H1 (cell line): ENCODE data around the gene JTB. TPM values are rescaled to one million over a fixed set of nuclear protein-coding genes. Genes with fewer than 3 reads are reported as not detected.

Source experiments
- CHD7 ChIP-seq: fragments of 300-600 bp; sonication (generic); IDR thresholded peaks from 2 replicates; pipeline ENCODE4 v1.7.1; 2012; ENCODE audit warnings: low read length, moderate library complexity, mild to moderate bottlenecking, inconsistent platforms; ENCODE audit not compliant: insufficient replicate concordance
- E2F6 ChIP-seq: IDR thresholded peaks from 2 replicates; pipeline ENCODE4 v1.6.1; 2012; ENCODE audit warnings: inconsistent platforms
- HDAC2 ChIP-seq, 2 experiments: fragments of 300-600 bp in 1 of 2; sonication (generic) in 1 of 2; IDR thresholded peaks; 2 replicates each; pipeline ENCODE4 v1.6.1; 2011 to 2012; ENCODE audit warnings: low read depth in 2 of 2, low read length in 2 of 2, mild to moderate bottlenecking in 2 of 2, moderate library complexity in 2 of 2, borderline replicate concordance in 1 of 2, inconsistent platforms in 1 of 2
- HDAC6 ChIP-seq: IDR thresholded peaks from one replicate; pipeline ENCODE4 v1.7.1; 2012; ENCODE audit warnings: low read depth, mild to moderate bottlenecking, inconsistent platforms, low read length, moderate library complexity
- PHF8 ChIP-seq: fragments of 200-600 bp; sonication (generic); conservative IDR thresholded peaks from 2 replicates; pipeline ENCODE4 v1.7.1; 2012; ENCODE audit warnings: low read depth, mild to moderate bottlenecking, inconsistent platforms, low read length, moderate library complexity
- POU5F1 ChIP-seq: IDR thresholded peaks from 2 replicates; pipeline ENCODE4 v1.6.1; 2011; ENCODE audit warnings: low read depth, mild to moderate bottlenecking, low read length, moderate library complexity
- SAP30 ChIP-seq: fragments of 300-600 bp; sonication (generic); IDR thresholded peaks from 2 replicates; pipeline ENCODE4 v1.7.1; 2012; ENCODE audit warnings: low read length, moderate library complexity, mild to moderate bottlenecking, inconsistent platforms; ENCODE audit not compliant: insufficient read depth, insufficient replicate concordance
- SRF ChIP-seq: IDR thresholded peaks from 2 replicates; pipeline ENCODE4 v1.6.1; 2011; ENCODE audit warnings: mild to moderate bottlenecking, low read depth, low read length, moderate library complexity
- polyA plus RNA-seq, 7 experiments: library from polyadenylated mRNA; depleted of rRNA in 3 of 7; stranded (reverse) in 5 of 7; unstranded in 2 of 7; fragments of >200 nt in 5 of 7; fragments of 200-250 nt in 2 of 7; gene quantifications; 1 replicate in 5 of 7; 2 replicates in 1 of 7; 4 replicates in 1 of 7; pipeline versions ENCODE4 v1.2.1 to v1.2.3, GENCODE V29; 2011 to 2013; ENCODE audit warnings: missing spikeins in 2 of 7, mixed read lengths in 2 of 7
- total RNA-seq: library from RNA; stranded (reverse); fragmentation: NEBNext Ultra II Directional; extraction: Animal tissue kit (Norgen Biotek cat#: 25700); gene quantifications from 2 replicates; pipeline ENCODE4 v1.2.1, GENCODE V29; 2021

Gene JTB
- total and polyA plus RNA-seq, 2 of the 8 experiments (the other 6 are each of a cell fraction or from before 2014, with no cell fraction given) = 91.1 to 122 TPM

GRCh38 chr1:153967107-153967999, 10.1 kb downstream of the JTB start, which contains the start of gene CREB3L4 (continued):
- TF ChIP-seq CHD7 = no peak
- TF ChIP-seq SRF = no peak
- peak; percentile 6 for TF ChIP-seq SAP30
- peak in 1 of 2 experiments; percentile 90; a peak in 1 of 4 replicates for TF ChIP-seq HDAC2 (IDR thresholded peaks at IDR 0.05; ENCODE audit: borderline replicate concordance in 1 of 2, low read depth in 2 of 2, low read length in 2 of 2)
- TF ChIP-seq PHF8 = peak; percentile 76
- no peak for TF ChIP-seq POU5F1
- TF ChIP-seq HDAC6 = no peak
- TF ChIP-seq E2F6 = peak; percentile 83
